ENCODE results near the gene BIRC6.

DNA sequence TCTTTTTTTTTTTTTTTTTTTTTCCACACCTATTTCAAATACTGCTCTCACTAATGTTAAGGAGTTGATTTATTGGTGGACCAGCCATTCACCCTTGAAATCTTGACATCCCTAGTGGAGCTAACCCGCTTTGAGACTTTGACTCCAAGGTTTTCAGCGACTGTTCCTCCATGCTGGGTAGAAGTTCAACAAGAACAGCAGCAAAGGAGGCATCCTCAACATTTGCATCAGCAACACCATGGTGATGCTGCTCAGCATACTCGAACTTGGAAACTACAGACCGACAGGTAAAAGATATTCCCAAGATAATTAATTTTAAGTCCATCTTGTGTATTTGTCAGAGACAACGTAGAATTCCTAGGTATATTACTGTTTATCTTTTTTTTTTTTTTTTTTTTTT, 74.0 kb downstream of the BIRC6 start:
- TF ChIP-seq CTCF (IDR thresholded peaks at IDR 0.05), result no peak
- TF ChIP-seq POLR2A (IDR thresholded peaks at IDR 0.05), result no peak
